ENCODE measurements around the gene NBEA. TPM values are rescaled to one million over a fixed set of nuclear protein-coding genes. Genes with fewer than 3 reads are reported as not detected.

Gene NBEA
- total and polyA plus RNA-seq, 8 donors, result 1.6 to 36.0 (median 7.7) TPM

GRCh38 chr13:35514801-35515502 is 572.9 kb downstream of the NBEA start:
- TF ChIP-seq POLR2A (IDR thresholded peaks at IDR 0.05) (no peak), POLR2AphosphoS5 (IDR thresholded peaks at IDR 0.05) (no peak), CTCF (IDR thresholded peaks at IDR 0.05) (no peak), EP300 (IDR thresholded peaks at IDR 0.05) (no peak)
- Histone ChIP-seq H3K9me3 (no peaks in the 10 kb centered on the region), H3K4me1 (peaks cover 0 to 11% (median 5%) of the 10 kb centered on the region in 4 donors), H3K27me3 (no peaks in the 10 kb centered on the region), H3K36me3 (no peaks in the 10 kb centered on the region), H3K27ac (no peak overlapping the region), H3K4me3 (no peak overlapping the region)
- intact Hi-C loops (cut with DNase I; ENCODE audit: low total_unique reads), result no loop called here
- WGBS, 5 donors, result 71 to 88% (median 85%) methylated on average over 6 of the region's 6 CpGs
- DNase-seq, result no peak

- WGBS, 5 donors, result 86 to 91% (median 87%) methylated on average over 5 of the region's 5 CpGs
Observed at GRCh38 chr13:35518337-35518946, 576.4 kb downstream of the NBEA start.

GRCh38 chr13:35524171-35524570 is 582.1 kb downstream of the NBEA start:
- Histone ChIP-seq H3K9me3 (no peaks in the 10 kb centered on the region), H3K27me3 (no peaks in the 10 kb centered on the region), H3K4me1 (no peaks in the 10 kb centered on the region), H3K27ac (no peak overlapping the region), H3K36me3 (no peaks in the 10 kb centered on the region), H3K4me3 (no peak overlapping the region)
- intact Hi-C loops (cut with DNase I; ENCODE audit: low total_unique reads), result no loop called here
- WGBS, 5 donors, result 67 to 86% (median 75%) methylated on average over 3 of the region's 3 CpGs
- DNase-seq, result no peak
- TF ChIP-seq POLR2AphosphoS5 (IDR thresholded peaks at IDR 0.05) (no peak), EP300 (IDR thresholded peaks at IDR 0.05) (no peak), CTCF (IDR thresholded peaks at IDR 0.05) (no peak), POLR2A (IDR thresholded peaks at IDR 0.05) (no peak)

More at GRCh38 chr13:35518337-35518946, 576.4 kb downstream of the NBEA start:
- Histone ChIP-seq H3K9me3 (no peaks in the 10 kb centered on the region), H3K4me3 (no peak overlapping the region), H3K27ac (no peak overlapping the region), H3K36me3 (no peaks in the 10 kb centered on the region), H3K4me1 (no peaks in the 10 kb centered on the region), H3K27me3 (no peaks in the 10 kb centered on the region)
- no peak for DNase-seq
- no peak for TF ChIP-seq CTCF (IDR thresholded peaks at IDR 0.05)
- TF ChIP-seq POLR2A (IDR thresholded peaks at IDR 0.05), result no peak
- TF ChIP-seq EP300 (IDR thresholded peaks at IDR 0.05), result no peak
- no peak for TF ChIP-seq POLR2AphosphoS5 (IDR thresholded peaks at IDR 0.05)
- intact Hi-C loops (cut with DNase I; ENCODE audit: low total_unique reads), result no loop called here

- intact Hi-C loops (cut with DNase I; ENCODE audit: low total_unique reads), result no loop called here
- Histone ChIP-seq H3K27me3 (no peaks in the 10 kb centered on the region), H3K36me3 (no peaks in the 10 kb centered on the region), H3K4me3 (no peak overlapping the region), H3K27ac (no peak overlapping the region), H3K4me1 (no peaks in the 10 kb centered on the region), H3K9me3 (no peaks in the 10 kb centered on the region)
- WGBS, 5 donors, result 88 to 98% (median 93%) methylated on average over 6 of the region's 6 CpGs
- DNase-seq, result no peak
- TF ChIP-seq CTCF (IDR thresholded peaks at IDR 0.05), result no peak
- no peak for TF ChIP-seq POLR2AphosphoS5 (IDR thresholded peaks at IDR 0.05)
- TF ChIP-seq EP300 (IDR thresholded peaks at IDR 0.05), result no peak
- TF ChIP-seq POLR2A (IDR thresholded peaks at IDR 0.05), result no peak
Observed at GRCh38 chr13:35526577-35526976, 584.5 kb downstream of the NBEA start.

Measured in stomach (tissue), 9 donors.